ENCODE results near the gene TUBG1.
"Not testable (repeated sequence)": the region's sequence is repeated elsewhere in the genome, so short reads cannot be mapped to it uniquely, and the experiment has no call there.

GRCh38 chr17:42659932-42660274, 50.4 kb downstream of the TUBG1 start:
- not testable (repeated sequence) for TF ChIP-seq CTCF (IDR thresholded peaks at IDR 0.05); ZNF423 (CRISPR knock-in tag; IDR thresholded peaks at IDR 0.05); MLX (CRISPR knock-in tag; IDR thresholded peaks at IDR 0.05); ATF3 (CRISPR knock-in tag; conservative IDR thresholded peaks at IDR 0.05); E2F5 (CRISPR knock-in tag; IDR thresholded peaks at IDR 0.05); TEAD1 (CRISPR knock-in tag; IDR thresholded peaks at IDR 0.05); NR3C1 (CRISPR knock-in tag; conservative IDR thresholded peaks at IDR 0.05; ENCODE audit: low read depth); GABPB1 (CRISPR knock-in tag; IDR thresholded peaks at IDR 0.05)
- TF ChIP-seq, protein P1, sequence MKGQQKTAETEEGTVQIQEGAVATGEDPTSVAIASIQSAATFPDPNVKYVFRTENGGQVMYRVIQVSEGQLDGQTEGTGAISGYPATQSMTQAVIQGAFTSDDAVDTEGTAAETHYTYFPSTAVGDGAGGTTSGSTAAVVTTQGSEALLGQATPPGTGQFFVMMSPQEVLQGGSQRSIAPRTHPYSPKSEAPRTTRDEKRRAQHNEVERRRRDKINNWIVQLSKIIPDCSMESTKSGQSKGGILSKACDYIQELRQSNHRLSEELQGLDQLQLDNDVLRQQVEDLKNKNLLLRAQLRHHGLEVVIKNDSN (CRISPR knock-in tag; IDR thresholded peaks at IDR 0.05): not testable (repeated sequence)
- TF ChIP-seq, protein P2, sequence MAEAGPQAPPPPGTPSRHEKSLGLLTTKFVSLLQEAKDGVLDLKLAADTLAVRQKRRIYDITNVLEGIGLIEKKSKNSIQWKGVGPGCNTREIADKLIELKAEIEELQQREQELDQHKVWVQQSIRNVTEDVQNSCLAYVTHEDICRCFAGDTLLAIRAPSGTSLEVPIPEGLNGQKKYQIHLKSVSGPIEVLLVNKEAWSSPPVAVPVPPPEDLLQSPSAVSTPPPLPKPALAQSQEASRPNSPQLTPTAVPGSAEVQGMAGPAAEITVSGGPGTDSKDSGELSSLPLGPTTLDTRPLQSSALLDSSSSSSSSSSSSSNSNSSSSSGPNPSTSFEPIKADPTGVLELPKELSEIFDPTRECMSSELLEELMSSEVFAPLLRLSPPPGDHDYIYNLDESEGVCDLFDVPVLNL (CRISPR knock-in tag; IDR thresholded peaks at IDR 0.05; ENCODE audit: borderline replicate concordance, low read depth): not testable (repeated sequence)

All from WTC11 (cell line).